ENCODE measurements around the gene EMD. TPM values are rescaled to one million over a fixed set of nuclear protein-coding genes. Genes with fewer than 3 reads are reported as not detected.

The EMD gene
- total RNA-seq, 2 donors from 2014 or later = 61.4 to 66.1 TPM

DNA sequence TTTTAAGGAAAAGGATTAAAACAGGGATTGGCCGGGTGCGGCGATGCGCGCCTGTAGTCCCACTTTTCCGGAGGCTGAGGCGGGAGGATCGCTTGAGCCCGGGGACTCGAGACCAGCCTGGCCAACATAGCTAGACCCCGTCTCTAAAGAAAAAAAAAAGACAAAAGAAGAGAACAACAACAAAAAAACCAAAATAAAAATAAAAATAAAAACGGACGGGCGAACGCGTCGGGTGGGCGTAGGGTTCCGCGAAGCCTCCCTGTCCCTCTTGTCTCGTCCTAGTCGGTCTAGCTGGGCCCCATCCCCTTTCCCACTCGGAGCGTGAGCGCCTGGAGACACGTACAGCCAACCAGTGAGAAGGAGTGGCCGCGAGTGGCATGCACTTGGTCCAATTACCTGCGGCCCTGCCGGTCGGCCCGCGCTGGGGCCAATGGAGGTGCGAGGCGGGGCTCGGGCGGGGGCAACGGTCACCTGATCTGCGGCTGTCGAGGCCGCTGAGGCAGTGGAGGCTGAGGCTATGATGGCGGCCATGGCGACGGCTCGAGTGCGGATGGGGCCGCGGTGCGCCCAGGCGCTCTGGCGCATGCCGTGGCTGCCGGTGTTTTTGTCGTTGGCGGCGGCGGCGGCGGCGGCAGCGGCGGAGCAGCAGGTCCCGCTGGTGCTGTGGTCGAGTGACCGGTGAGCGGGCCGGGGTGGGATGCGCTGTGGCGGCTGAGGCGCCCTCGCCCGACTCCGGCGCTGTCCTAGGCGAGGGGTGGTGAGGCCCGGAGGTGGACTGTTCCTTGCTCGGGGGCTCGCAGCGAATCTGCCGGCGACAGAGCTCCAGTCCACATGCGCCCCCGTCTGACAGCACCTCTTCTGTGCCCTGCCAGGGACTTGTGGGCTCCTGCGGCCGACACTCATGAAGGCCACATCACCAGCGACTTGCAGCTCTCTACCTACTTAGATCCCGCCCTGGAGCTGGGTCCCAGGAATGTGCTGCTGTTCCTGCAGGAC lies 49.4 kb downstream of the EMD start, which contains the start of gene ATP6AP1:
TSS of gene ATP6AP1 (plus strand) at position 502 of the 996 bp plus-strand sequence. CDS start at position 518, 16 bp downstream.
- Histone ChIP-seq H3K27ac (peak within 1 kb of the TSS; percentile 79 to 82), H3K9me3 (no peaks in the 10 kb centered on the region), H3K4me1 (replicated peaks) (no peaks in the 10 kb centered on the region), H3K36me3 (no peaks in the 10 kb centered on the region), H3K27me3 (replicated peaks; ENCODE audit: insufficient read depth) (no peaks in the 10 kb centered on the region), H3K4me3 (peak within 1 kb of the TSS; percentile 58 to 60)
- intact Hi-C loops (cut with DNase I) = no loop called here
- DNase-seq (ENCODE audit: low spot score) = peak; percentile 89
- WGBS = 21% methylated on average over 35 of the region's 87 CpGs
- TF ChIP-seq POLR2AphosphoS5 (IDR thresholded peaks at IDR 0.05) (peak; percentile 93), POLR2A (IDR thresholded peaks at IDR 0.05) (peak; percentile 90)
- TF ChIP-seq, protein P1, sequence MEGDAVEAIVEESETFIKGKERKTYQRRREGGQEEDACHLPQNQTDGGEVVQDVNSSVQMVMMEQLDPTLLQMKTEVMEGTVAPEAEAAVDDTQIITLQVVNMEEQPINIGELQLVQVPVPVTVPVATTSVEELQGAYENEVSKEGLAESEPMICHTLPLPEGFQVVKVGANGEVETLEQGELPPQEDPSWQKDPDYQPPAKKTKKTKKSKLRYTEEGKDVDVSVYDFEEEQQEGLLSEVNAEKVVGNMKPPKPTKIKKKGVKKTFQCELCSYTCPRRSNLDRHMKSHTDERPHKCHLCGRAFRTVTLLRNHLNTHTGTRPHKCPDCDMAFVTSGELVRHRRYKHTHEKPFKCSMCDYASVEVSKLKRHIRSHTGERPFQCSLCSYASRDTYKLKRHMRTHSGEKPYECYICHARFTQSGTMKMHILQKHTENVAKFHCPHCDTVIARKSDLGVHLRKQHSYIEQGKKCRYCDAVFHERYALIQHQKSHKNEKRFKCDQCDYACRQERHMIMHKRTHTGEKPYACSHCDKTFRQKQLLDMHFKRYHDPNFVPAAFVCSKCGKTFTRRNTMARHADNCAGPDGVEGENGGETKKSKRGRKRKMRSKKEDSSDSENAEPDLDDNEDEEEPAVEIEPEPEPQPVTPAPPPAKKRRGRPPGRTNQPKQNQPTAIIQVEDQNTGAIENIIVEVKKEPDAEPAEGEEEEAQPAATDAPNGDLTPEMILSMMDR (IDR thresholded peaks at IDR 0.05) = peak in 1 of 4 experiments; percentile 9

DNA sequence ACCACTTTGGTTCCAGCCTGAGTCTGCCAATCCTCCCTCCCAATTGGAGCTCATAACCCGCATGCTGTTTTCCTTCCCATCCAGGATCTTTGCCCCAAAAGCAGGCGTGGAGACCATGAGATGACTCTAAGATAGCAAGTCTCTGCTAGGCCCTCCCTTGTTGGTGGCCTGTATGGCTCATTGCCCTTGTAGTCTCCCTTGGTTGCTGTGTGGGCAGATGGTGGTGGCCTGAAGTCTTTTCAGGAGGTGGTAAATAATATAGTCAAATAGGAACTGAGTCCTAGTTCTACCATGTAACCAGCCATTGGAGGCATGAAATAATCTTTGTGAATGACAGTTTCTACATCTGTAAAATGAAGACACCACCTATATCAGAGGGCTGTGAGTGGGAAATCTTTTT lies 50.6 kb downstream of the EMD start:
- intact Hi-C loops (cut with DNase I) = no loop called here
- DNase-seq (ENCODE audit: low spot score) = no peak
- no peaks in the 10 kb centered on the region for H3K4me1 ChIP-seq (replicated peaks)

DNA sequence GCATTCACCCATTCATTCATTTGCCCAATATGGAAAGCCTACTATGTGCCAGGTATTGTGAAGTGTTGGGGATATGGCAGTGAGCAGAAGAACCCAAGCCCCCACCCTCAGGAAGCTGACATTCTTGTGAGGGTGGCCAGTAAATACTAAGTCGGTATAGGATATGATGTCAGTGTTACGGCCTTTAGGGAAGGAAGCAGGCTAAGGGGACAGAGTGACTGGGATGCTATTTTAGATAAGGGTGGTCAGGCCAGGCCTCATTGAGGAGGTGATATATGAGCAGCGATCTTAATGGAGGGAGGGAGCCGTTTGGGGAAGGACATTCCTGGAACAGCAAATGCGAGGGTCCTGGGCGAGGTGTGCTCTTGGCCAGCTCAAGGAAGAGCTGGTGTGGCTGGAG lies 51.4 kb downstream of the EMD start:
- Histone ChIP-seq H3K4me3 (no peak overlapping the region), H3K36me3 (no peaks in the 10 kb centered on the region), H3K27me3 (replicated peaks; ENCODE audit: insufficient read depth) (no peaks in the 10 kb centered on the region), H3K27ac (peak overlapping the region; percentile 31 to 39), H3K4me1 (replicated peaks) (no peaks in the 10 kb centered on the region), H3K9me3 (no peaks in the 10 kb centered on the region)
- WGBS = 42% methylated on average over 6 of the region's 6 CpGs
- intact Hi-C loops (cut with DNase I) = no loop called here
- DNase-seq (ENCODE audit: low spot score) = no peak
- TF ChIP-seq, protein P1 (IDR thresholded peaks at IDR 0.05) = no peak
- no peak for TF ChIP-seq POLR2A (IDR thresholded peaks at IDR 0.05)

More for the DNA sequence above, 50.6 kb downstream of the EMD start:
- Histone ChIP-seq H3K36me3 (no peaks in the 10 kb centered on the region), H3K9me3 (no peaks in the 10 kb centered on the region), H3K27ac (no peak overlapping the region), H3K4me3 (peak overlapping the region in 1 of 2 donors; percentile 60), H3K27me3 (replicated peaks; ENCODE audit: insufficient read depth) (no peaks in the 10 kb centered on the region)
- 86% methylated on average over 2 of the region's 2 CpGs for WGBS
- TF ChIP-seq POLR2A (IDR thresholded peaks at IDR 0.05) = no peak
- TF ChIP-seq, protein P1 (IDR thresholded peaks at IDR 0.05) = no peak
- no peak for TF ChIP-seq POLR2AphosphoS5 (IDR thresholded peaks at IDR 0.05)

DNA sequence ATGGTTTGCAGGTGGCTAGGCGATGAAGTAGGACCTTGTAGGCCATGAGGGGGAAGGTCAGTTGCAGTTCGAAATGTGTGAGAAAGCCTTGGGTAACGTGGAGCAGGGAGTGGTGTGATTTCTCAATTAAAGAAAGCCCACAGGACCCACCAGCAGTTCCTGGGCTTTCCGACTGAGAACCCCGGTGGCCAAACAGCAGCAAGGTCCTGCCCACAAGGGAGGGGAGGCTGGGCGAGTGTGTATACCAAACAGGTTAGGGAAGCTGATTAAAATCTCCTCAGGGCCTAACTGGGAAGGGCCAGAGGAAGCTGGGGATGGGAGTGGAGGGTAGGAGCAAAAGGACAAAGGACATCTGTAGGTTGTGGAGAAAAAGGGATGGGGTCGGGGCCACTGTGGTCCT lies 51.8 kb downstream of the EMD start:
- intact Hi-C loops (cut with DNase I) = no loop called here
- no peaks in the 10 kb centered on the region for H3K27me3 ChIP-seq (replicated peaks; ENCODE audit: insufficient read depth)
- DNase-seq (ENCODE audit: low spot score) = peak; percentile 24
- H3K9me3 ChIP-seq = no peaks in the 10 kb centered on the region
- H3K4me1 ChIP-seq (replicated peaks) = no peaks in the 10 kb centered on the region
- TF ChIP-seq POLR2A (IDR thresholded peaks at IDR 0.05) (no peak), POLR2AphosphoS5 (IDR thresholded peaks at IDR 0.05) (no peak)
- TF ChIP-seq, protein P1 (IDR thresholded peaks at IDR 0.05) = no peak
- H3K27ac ChIP-seq = peak overlapping the region; percentile 31 to 39
- 54% methylated on average over 7 of the region's 7 CpGs for WGBS
- H3K36me3 ChIP-seq = no peaks in the 10 kb centered on the region
- H3K4me3 ChIP-seq = no peak overlapping the region

Small RNA genes within 50 kb of the gene (small RNA-seq; reads per million reads assigned to genes)
- gene SNORA70 = 0 reads per million in 2 donors

Other genes with a start within 250 kb of the EMD start
- not detected for gene OPN1LW, start 235.1 kb upstream of the EMD start, total RNA-seq
- gene OPN1MW, start 196.7 kb upstream of the EMD start, total RNA-seq = not detected
- gene OPN1MW2, start 159.5 kb upstream of the EMD start, total RNA-seq = not detected
- not detected for gene OPN1MW3, start 121.7 kb upstream of the EMD start, total RNA-seq
- gene TEX28, start 84.2 kb upstream of the EMD start, total RNA-seq = 1 to 10 TPM in 1 of 2 donors, not detected in 1; 1.5 TPM
- 100 to 1,000 TPM in 1 of 2 donors, not detected in 1; 113 TPM for gene TKTL1, start 83.5 kb upstream of the EMD start, total RNA-seq
- gene FLNA, start 4.7 kb upstream of the EMD start, total RNA-seq = 1,000 to 10,000 TPM; 1,711 to 2,337 TPM
- 1,000 to 10,000 TPM; 3,702 to 5,500 TPM for gene RPL10, start 19.1 kb downstream of the EMD start, total RNA-seq
- 10 to 100 TPM; 36.8 to 70.7 TPM for gene DNASE1L1, start 30.0 kb downstream of the EMD start, total RNA-seq
- gene TAFAZZIN, start 32.2 kb downstream of the EMD start, total RNA-seq = 10 to 100 TPM; 25.7 to 56.5 TPM
- gene ATP6AP1, start 49.4 kb downstream of the EMD start, total RNA-seq = 100 to 1,000 TPM; 110 to 149 TPM
- gene GDI1, start 57.9 kb downstream of the EMD start, total RNA-seq = 100 to 1,000 TPM in 1 of 2 donors, 10 to 100 TPM in 1; 52.9 to 148 TPM
- 10 to 100 TPM; 32.9 to 35.8 TPM for gene FAM50A, start 64.8 kb downstream of the EMD start, total RNA-seq
- gene PLXNA3, start 79.0 kb downstream of the EMD start, total RNA-seq = 10 to 100 TPM; 15.7 to 21.0 TPM
- gene LAGE3, start 100.0 kb downstream of the EMD start, total RNA-seq = 10 to 100 TPM; 39.1 to 44.2 TPM
- 10 to 100 TPM; 31.9 to 53.7 TPM for gene UBL4A, start 107.3 kb downstream of the EMD start, total RNA-seq
- 10 to 100 TPM; 28.0 to 45.6 TPM for gene SLC10A3, start 111.3 kb downstream of the EMD start, total RNA-seq
- 10 to 100 TPM; 52.0 to 72.7 TPM for gene FAM3A, start 136.9 kb downstream of the EMD start, total RNA-seq
- 100 to 1,000 TPM in 1 of 2 donors, 10 to 100 TPM in 1; 27.9 to 300 TPM for gene G6PD, start 167.6 kb downstream of the EMD start, total RNA-seq
- gene IKBKG, start 168.3 kb downstream of the EMD start, total RNA-seq = 10 to 100 TPM; 16.4 to 31.7 TPM
- 10 to 100 TPM in 1 of 2 donors, not detected in 1; 11.8 TPM for gene CTAG1A, start 205.8 kb downstream of the EMD start, total RNA-seq
- 1 to 10 TPM in 1 of 2 donors, not detected in 1; 8.7 TPM for gene CTAG1B, start 240.0 kb downstream of the EMD start, total RNA-seq

Data from prostate gland (tissue), 2 donors.